Hematopoietic multipotent progenitor cell treated with erythropoietin and hydrocortisone succinate and interleukin-3 and kit ligand, for 15 days (in vitro differentiated cells): Measurements from ENCODE around the gene STPG1.

Experiments
- DNase-seq: peaks from one replicate; pipeline ENCODE4 v3.0.0-alpha.2; 2015; ENCODE audit warnings: low spot score

The STPG1 gene

GRCh38 chr1:24392982-24393650, 20.5 kb downstream of the STPG1 start:
- DNase-seq, result no peak

GRCh38 chr1:24392604-24392946, 21.0 kb downstream of the STPG1 start:
- DNase-seq, result no peak

- DNase-seq, result peak; percentile 13
These were observed 21.5 kb downstream of the STPG1 start for GRCh38 chr1:24391882-24392603.

GRCh38 chr1:24390924-24391782, 22.4 kb downstream of the STPG1 start:
- DNase-seq, result peak; percentile 54

- no peak for DNase-seq
These were observed 24.3 kb downstream of the STPG1 start for GRCh38 chr1:24389231-24389678.

- DNase-seq, result no peak
These were observed 25.2 kb downstream of the STPG1 start for GRCh38 chr1:24388331-24388885.

GRCh38 chr1:24387636-24388175, 25.9 kb downstream of the STPG1 start:
- no peak for DNase-seq

- no peak for DNase-seq
These were observed 26.7 kb downstream of the STPG1 start for GRCh38 chr1:24386931-24387330.

GRCh38 chr1:24386241-24386640, 27.3 kb downstream of the STPG1 start:
- DNase-seq, result no peak

GRCh38 chr1:24385160-24385940, 28.2 kb downstream of the STPG1 start:
- DNase-seq, result peak; percentile 11

GRCh38 chr1:24384251-24385090, 29.1 kb downstream of the STPG1 start:
- DNase-seq, result no peak

GRCh38 chr1:24383381-24383940, 30.1 kb downstream of the STPG1 start:
- no peak for DNase-seq

- DNase-seq, result no peak
These were observed 31.4 kb downstream of the STPG1 start for GRCh38 chr1:24382165-24382577.

- no peak for DNase-seq
These were observed 32.3 kb downstream of the STPG1 start for GRCh38 chr1:24381256-24381655.

- no peak for DNase-seq
These were observed 33.1 kb downstream of the STPG1 start for GRCh38 chr1:24380508-24380907.

GRCh38 chr1:24379733-24380315, 33.8 kb downstream of the STPG1 start:
- no peak for DNase-seq

GRCh38 chr1:24374891-24375786, 38.4 kb downstream of the STPG1 start:
- DNase-seq, result no peak

- DNase-seq, result no peak
These were observed 39.9 kb downstream of the STPG1 start for GRCh38 chr1:24373710-24374109.

GRCh38 chr1:24373044-24373443, 40.5 kb downstream of the STPG1 start:
- no peak for DNase-seq
